ENCODE data around the gene ARMC6. TPM values are rescaled to one million over a fixed set of nuclear protein-coding genes. Genes with fewer than 3 reads are reported as not detected.

The ARMC6 gene
- total RNA-seq, 4 donors from 2014 or later = 14.4 to 34.9 (median 26.0) TPM

GRCh38 chr19:18990128-18990708, 43.2 kb upstream of the ARMC6 start:
- TF ChIP-seq POLR2A (IDR thresholded peaks at IDR 0.05) (no peak), CTCF (IDR thresholded peaks at IDR 0.05) (no peak), POLR2AphosphoS5 (IDR thresholded peaks at IDR 0.05) (no peak), EP300 (IDR thresholded peaks at IDR 0.05) (no peak)
- Histone ChIP-seq H3K36me3 (peaks cover 49% of the 10 kb centered on the region), H3K4me1 (peaks cover 9% of the 10 kb centered on the region), H3K9me3 (no peaks in the 10 kb centered on the region), H3K4me3 (no peak overlapping the region), H3K27me3 (no peaks in the 10 kb centered on the region), H3K27ac (no peak overlapping the region)
- 89% methylated on average over 3 of the region's 5 CpGs for WGBS
- DNase-seq (ENCODE audit: low spot score in 2 of 2) = no peak

GRCh38 chr19:18991006-18991405, 42.4 kb upstream of the ARMC6 start:
- no peaks in the 10 kb centered on the region for H3K9me3 ChIP-seq
- WGBS = 84% methylated on average over 10 of the region's 16 CpGs
- peaks cover 52% of the 10 kb centered on the region for H3K36me3 ChIP-seq
- H3K27ac ChIP-seq = no peak overlapping the region
- no peaks in the 10 kb centered on the region for H3K27me3 ChIP-seq
- no peak overlapping the region for H3K4me3 ChIP-seq
- DNase-seq (ENCODE audit: low spot score in 2 of 2) = no peak
- no peak for TF ChIP-seq POLR2AphosphoS5 (IDR thresholded peaks at IDR 0.05)
- no peak for TF ChIP-seq POLR2A (IDR thresholded peaks at IDR 0.05)
- no peak for TF ChIP-seq EP300 (IDR thresholded peaks at IDR 0.05)
- no peak for TF ChIP-seq CTCF (IDR thresholded peaks at IDR 0.05)
- H3K4me1 ChIP-seq = peaks cover 9% of the 10 kb centered on the region

- H3K27me3 ChIP-seq = no peaks in the 10 kb centered on the region
- WGBS = 93% methylated on average over 14 of the region's 14 CpGs
- H3K9me3 ChIP-seq = no peaks in the 10 kb centered on the region
- peaks cover 52% of the 10 kb centered on the region for H3K36me3 ChIP-seq
- no peak overlapping the region for H3K4me3 ChIP-seq
- no peak overlapping the region for H3K27ac ChIP-seq
- TF ChIP-seq CTCF (IDR thresholded peaks at IDR 0.05) = no peak
- TF ChIP-seq POLR2A (IDR thresholded peaks at IDR 0.05) = no peak
- TF ChIP-seq POLR2AphosphoS5 (IDR thresholded peaks at IDR 0.05) = no peak
- TF ChIP-seq EP300 (IDR thresholded peaks at IDR 0.05) = no peak
- peaks cover 6% of the 10 kb centered on the region for H3K4me1 ChIP-seq
- no peak for DNase-seq (ENCODE audit: low spot score in 2 of 2)
These were observed 41.9 kb upstream of the ARMC6 start for GRCh38 chr19:18991468-18991867.

- no peaks in the 10 kb centered on the region for H3K9me3 ChIP-seq
- no peak overlapping the region for H3K4me3 ChIP-seq
- TF ChIP-seq CTCF (IDR thresholded peaks at IDR 0.05) = no peak
- WGBS = 95% methylated on average over 8 of the region's 8 CpGs
- H3K36me3 ChIP-seq = peaks cover 52% of the 10 kb centered on the region
- H3K27ac ChIP-seq = no peak overlapping the region
- H3K4me1 ChIP-seq = no peaks in the 10 kb centered on the region
- no peak for DNase-seq (ENCODE audit: low spot score in 2 of 2)
- H3K27me3 ChIP-seq = no peaks in the 10 kb centered on the region
These were observed 40.7 kb upstream of the ARMC6 start for GRCh38 chr19:18992696-18993095.

- no peaks in the 10 kb centered on the region for H3K4me1 ChIP-seq
- peaks cover 52% of the 10 kb centered on the region for H3K36me3 ChIP-seq
- no peak for TF ChIP-seq EP300 (IDR thresholded peaks at IDR 0.05)
- TF ChIP-seq POLR2AphosphoS5 (IDR thresholded peaks at IDR 0.05) = no peak
- TF ChIP-seq CTCF (IDR thresholded peaks at IDR 0.05) = no peak
- no peak for TF ChIP-seq POLR2A (IDR thresholded peaks at IDR 0.05)
These were observed 40.3 kb upstream of the ARMC6 start for GRCh38 chr19:18993115-18993514.

More at GRCh38 chr19:18993115-18993514, 40.3 kb upstream of the ARMC6 start:
- Histone ChIP-seq H3K9me3 (no peaks in the 10 kb centered on the region), H3K4me3 (no peak overlapping the region), H3K27me3 (no peaks in the 10 kb centered on the region), H3K27ac (no peak overlapping the region)
- DNase-seq (ENCODE audit: low spot score in 2 of 2) = no peak
- 77% methylated on average over 10 of the region's 10 CpGs for WGBS

All from suprapubic skin (tissue), 4 donors.